Karpas-422 (cell line): Measurements from ENCODE around the gene ITGAD. TPM values are rescaled to one million over a fixed set of nuclear protein-coding genes. Genes with fewer than 3 reads are reported as not detected.

Experiments
- DNase-seq: peaks from one replicate; pipeline ENCODE4 v3.0.0-alpha.2; 2015
- H2AFZ ChIP-seq: fragments of 200-600 bp; sonication (generic); 2 replicates; pipeline ENCODE4 v1.6.1; 2014; ENCODE audit warnings: antibody characterized with exemption, low read length, mixed read lengths
- H3K27ac ChIP-seq: fragments of 200-600 bp; sonication (generic); 2 replicates; pipeline ENCODE4 v1.5.1; 2014; ENCODE audit warnings: mild to moderate bottlenecking, low read length, moderate library complexity
- H3K27me3 ChIP-seq: fragments of 200-600 bp; sonication (generic); 2 replicates; pipeline ENCODE4 v1.6.1; 2014; ENCODE audit warnings: low read length, mixed read lengths
- H3K36me3 ChIP-seq: fragments of 200-600 bp; sonication (generic); 2 replicates; pipeline ENCODE4 v1.6.1; 2014; ENCODE audit warnings: low read length, mixed read lengths; ENCODE audit not compliant: insufficient read depth
- H3K4me1 ChIP-seq: fragments of 200-600 bp; sonication (generic); 2 replicates; pipeline ENCODE4 v1.6.1; 2014; ENCODE audit warnings: mild to moderate bottlenecking, low read length, mixed read lengths
- H3K4me2 ChIP-seq: fragments of 200-600 bp; sonication (generic); 2 replicates; pipeline ENCODE4 v1.6.1; 2014; ENCODE audit warnings: low read length, low read depth, mild to moderate bottlenecking; ENCODE audit not compliant: poor library complexity, severe bottlenecking
- H3K4me3 ChIP-seq: fragments of 200-600 bp; sonication (generic); 2 replicates; pipeline ENCODE4 v1.5.1; 2014; ENCODE audit warnings: mild to moderate bottlenecking, antibody characterized with exemption, low read length, mixed read lengths
- H3K79me2 ChIP-seq: fragments of 200-600 bp; sonication (generic); 2 replicates; pipeline ENCODE4 v1.6.1; 2014; ENCODE audit warnings: mild to moderate bottlenecking, low read length, mixed read lengths
- H3K9ac ChIP-seq: fragments of 200-600 bp; sonication (generic); 2 replicates; pipeline ENCODE4 v1.6.0; 2014; ENCODE audit warnings: low read length
- H3K9me2 ChIP-seq: fragments of 200-600 bp; sonication (generic), shearing (Covaris generic); replicated peaks from 2 replicates; pipeline ENCODE4 v1.6.0; 2014; ENCODE audit warnings: mild to moderate bottlenecking, low read length, moderate library complexity; ENCODE audit not compliant: insufficient read depth
- H3K9me3 ChIP-seq: fragments of 300-700, 200-600 bp; sonication (generic); 2 replicates; pipeline ENCODE4 v1.6.1; 2014; ENCODE audit warnings: low read length, mixed read lengths
- H4K20me1 ChIP-seq: fragments of 200-600 bp; sonication (generic); 2 replicates; pipeline ENCODE4 v1.6.1; 2014; ENCODE audit warnings: mild to moderate bottlenecking, antibody characterized with exemption, low read length, low read depth; ENCODE audit not compliant: insufficient read depth
- total RNA-seq: library from RNA; depleted of rRNA; stranded (reverse); fragments of >200 nt; shearing (Covaris generic); gene quantifications from 2 replicates; pipeline ENCODE4 v1.2.3, GENCODE V29; 2014; ENCODE audit warnings: low replicate concordance; rRNA removed

The ITGAD gene
- total RNA-seq, result not detected in 2 replicates

GRCh38 chr16:31393056-31393455 lies at the start of gene ITGAD:
Gene ITGAD, plus strand, starts transcription at chr16:31393335. Its CDS starts 26 bp downstream, at chr16:31393361.
- peaks cover 7% of the 10 kb centered on the region for H3K4me1 ChIP-seq
- no peak within 1 kb of the TSS for H3K27ac ChIP-seq
- H4K20me1 ChIP-seq, result no peaks in the 10 kb centered on the region
- H3K9ac ChIP-seq, result no peak within 1 kb of the TSS
- no peaks in the 10 kb centered on the region for H3K36me3 ChIP-seq
- no peak within 1 kb of the TSS for H3K4me3 ChIP-seq
- peak; percentile 44 for DNase-seq
- H2AFZ ChIP-seq, result no peak within 1 kb of the TSS
- H3K9me2 ChIP-seq, result no peaks in the 10 kb centered on the region
- no peaks in the 10 kb centered on the region for H3K27me3 ChIP-seq
- H3K9me3 ChIP-seq, result no peaks in the 10 kb centered on the region
- H3K79me2 ChIP-seq, result no peaks in the 10 kb centered on the region
- peak within 1 kb of the TSS; percentile 7 for H3K4me2 ChIP-seq

GRCh38 chr16:31344712-31345111 lies 48.4 kb upstream of the ITGAD start:
- Histone ChIP-seq H3K4me2 (no peak overlapping the region), H3K4me1 (peaks cover 3% of the 10 kb centered on the region; the same call in 1 of the 2 replicates), H3K9ac (no peak overlapping the region), H3K4me3 (no peak overlapping the region), H3K9me3 (no peaks in the 10 kb centered on the region), H3K79me2 (no peaks in the 10 kb centered on the region), H3K27ac (no peak overlapping the region), H4K20me1 (no peaks in the 10 kb centered on the region), H3K27me3 (no peaks in the 10 kb centered on the region), H2AFZ (no peak overlapping the region), H3K36me3 (no peaks in the 10 kb centered on the region), H3K9me2 (no peaks in the 10 kb centered on the region)
- DNase-seq, result no peak

GRCh38 chr16:31347445-31347844 lies 45.7 kb upstream of the ITGAD start:
- H3K4me2 ChIP-seq, result no peak overlapping the region
- H3K9ac ChIP-seq, result no peak overlapping the region
- H3K27ac ChIP-seq, result no peak overlapping the region
- H3K79me2 ChIP-seq, result no peaks in the 10 kb centered on the region
- H3K36me3 ChIP-seq, result no peaks in the 10 kb centered on the region
- DNase-seq, result no peak
- no peak overlapping the region for H2AFZ ChIP-seq
- no peaks in the 10 kb centered on the region for H3K9me2 ChIP-seq
- no peaks in the 10 kb centered on the region for H3K27me3 ChIP-seq
- H3K9me3 ChIP-seq, result no peaks in the 10 kb centered on the region
- H3K4me3 ChIP-seq, result no peak overlapping the region
- H4K20me1 ChIP-seq, result no peaks in the 10 kb centered on the region
- H3K4me1 ChIP-seq, result peaks cover 13% of the 10 kb centered on the region

- Histone ChIP-seq H3K9ac (no peak overlapping the region), H3K4me1 (peaks cover 13% of the 10 kb centered on the region)
Observed at GRCh38 chr16:31348579-31348978, 44.6 kb upstream of the ITGAD start.

GRCh38 chr16:31350275-31351005 lies 42.7 kb upstream of the ITGAD start:
- Histone ChIP-seq H3K4me3 (no peak overlapping the region), H2AFZ (no peak overlapping the region), H3K9me2 (no peaks in the 10 kb centered on the region), H3K4me2 (no peak overlapping the region), H3K36me3 (no peaks in the 10 kb centered on the region), H3K9me3 (no peaks in the 10 kb centered on the region), H3K9ac (no peak overlapping the region), H4K20me1 (no peaks in the 10 kb centered on the region), H3K4me1 (peaks cover 13% of the 10 kb centered on the region), H3K79me2 (no peaks in the 10 kb centered on the region), H3K27ac (no peak overlapping the region), H3K27me3 (no peaks in the 10 kb centered on the region)
- no peak for DNase-seq

More at GRCh38 chr16:31348579-31348978, 44.6 kb upstream of the ITGAD start:
- Histone ChIP-seq H3K36me3 (no peaks in the 10 kb centered on the region), H4K20me1 (no peaks in the 10 kb centered on the region), H3K27me3 (no peaks in the 10 kb centered on the region), H3K27ac (no peak overlapping the region), H3K9me3 (no peaks in the 10 kb centered on the region), H3K79me2 (no peaks in the 10 kb centered on the region), H3K9me2 (no peaks in the 10 kb centered on the region), H2AFZ (no peak overlapping the region), H3K4me2 (no peak overlapping the region), H3K4me3 (no peak overlapping the region)
- DNase-seq, result no peak

- no peak overlapping the region for H3K4me3 ChIP-seq
Observed at GRCh38 chr16:31351246-31351941, 41.7 kb upstream of the ITGAD start.

GRCh38 chr16:31351942-31352325 lies 41.2 kb upstream of the ITGAD start:
- Histone ChIP-seq H2AFZ (no peak overlapping the region), H4K20me1 (no peaks in the 10 kb centered on the region), H3K36me3 (no peaks in the 10 kb centered on the region), H3K9ac (peak overlapping the region; percentile 27; the same call in 1 of the 2 replicates), H3K9me3 (no peaks in the 10 kb centered on the region), H3K4me2 (peak overlapping the region; percentile 26), H3K79me2 (no peaks in the 10 kb centered on the region), H3K9me2 (no peaks in the 10 kb centered on the region), H3K4me1 (peaks cover 13% of the 10 kb centered on the region), H3K27me3 (no peaks in the 10 kb centered on the region), H3K4me3 (no peak overlapping the region), H3K27ac (no peak overlapping the region)
- no peak for DNase-seq

More at GRCh38 chr16:31351246-31351941, 41.7 kb upstream of the ITGAD start:
- Histone ChIP-seq H3K27me3 (no peaks in the 10 kb centered on the region), H3K79me2 (no peaks in the 10 kb centered on the region), H3K9me2 (no peaks in the 10 kb centered on the region), H4K20me1 (no peaks in the 10 kb centered on the region), H2AFZ (no peak overlapping the region), H3K9ac (peak overlapping the region; percentile 27; the same call in 1 of the 2 replicates), H3K4me2 (peak overlapping the region; percentile 26), H3K36me3 (no peaks in the 10 kb centered on the region), H3K27ac (no peak overlapping the region), H3K9me3 (no peaks in the 10 kb centered on the region), H3K4me1 (peaks cover 13% of the 10 kb centered on the region)
- DNase-seq, result no peak

GRCh38 chr16:31352376-31353115 lies 40.6 kb upstream of the ITGAD start:
- Histone ChIP-seq H3K9me3 (no peaks in the 10 kb centered on the region), H3K36me3 (no peaks in the 10 kb centered on the region), H2AFZ (no peak overlapping the region), H3K9ac (no peak overlapping the region), H3K9me2 (no peaks in the 10 kb centered on the region), H4K20me1 (no peaks in the 10 kb centered on the region), H3K4me2 (peak overlapping the region; percentile 26), H3K4me3 (no peak overlapping the region), H3K27me3 (no peaks in the 10 kb centered on the region), H3K79me2 (no peaks in the 10 kb centered on the region), H3K4me1 (peaks cover 13% of the 10 kb centered on the region), H3K27ac (no peak overlapping the region)
- peak; percentile 73 for DNase-seq
